HG03159 (cell line): ENCODE data around the gene RSPO3.
"Not testable (repeated sequence)": the region's sequence is repeated elsewhere in the genome, so short reads cannot be mapped to it uniquely, and the experiment has no call there.

ENCODE experiments used
- ATAC-seq: cut with Tn5 transposase; IDR thresholded peaks from one replicate; pipeline ENCODE4 v1.9.1; 2021; ENCODE audit warnings: mild to moderate bottlenecking, moderate library complexity; ENCODE audit not compliant: unreplicated experiment

RSPO3 gene

GRCh38 chr6:127199470-127199869 is 81.0 kb downstream of the RSPO3 start:
- no peak for ATAC-seq

DNA sequence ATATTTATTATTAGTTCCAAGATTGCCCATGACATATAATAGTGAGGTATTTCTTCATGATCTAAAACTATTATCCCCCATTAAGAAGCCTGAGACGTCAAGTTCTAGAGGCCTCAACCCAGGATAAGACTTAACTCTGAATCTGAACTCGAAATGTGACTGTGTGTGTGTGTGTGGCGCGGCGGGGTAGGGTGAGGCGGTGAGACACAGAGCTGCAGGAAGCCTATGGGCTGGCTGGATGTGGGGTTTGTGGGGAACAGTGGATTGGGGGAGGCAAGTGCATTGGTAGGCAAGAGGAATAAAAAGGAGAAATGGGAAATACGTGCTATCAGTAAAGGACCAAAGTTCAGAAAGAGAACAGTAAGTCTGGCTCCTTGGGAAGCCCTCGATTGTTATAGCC is 81.6 kb downstream of the RSPO3 start:
- ATAC-seq = no peak

DNA sequence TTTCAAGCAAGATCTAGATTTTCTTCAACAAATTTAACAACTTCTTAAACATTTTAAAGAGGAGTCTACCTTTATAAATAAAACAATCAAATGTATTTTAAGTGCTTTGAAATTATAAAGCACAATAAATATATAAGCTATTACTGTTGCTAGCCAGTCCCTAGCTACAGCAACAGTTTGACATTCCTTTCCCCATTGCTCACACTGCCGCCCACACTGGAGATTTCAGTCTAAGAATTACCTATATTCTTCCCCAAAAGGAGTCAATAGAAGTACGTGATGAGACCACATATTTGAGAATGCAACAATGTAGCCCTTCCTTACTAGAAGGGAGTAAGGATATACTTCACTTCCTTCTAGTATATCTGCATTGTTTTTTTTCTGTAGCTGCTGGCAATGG is 82.8 kb downstream of the RSPO3 start:
- ATAC-seq = no peak

DNA sequence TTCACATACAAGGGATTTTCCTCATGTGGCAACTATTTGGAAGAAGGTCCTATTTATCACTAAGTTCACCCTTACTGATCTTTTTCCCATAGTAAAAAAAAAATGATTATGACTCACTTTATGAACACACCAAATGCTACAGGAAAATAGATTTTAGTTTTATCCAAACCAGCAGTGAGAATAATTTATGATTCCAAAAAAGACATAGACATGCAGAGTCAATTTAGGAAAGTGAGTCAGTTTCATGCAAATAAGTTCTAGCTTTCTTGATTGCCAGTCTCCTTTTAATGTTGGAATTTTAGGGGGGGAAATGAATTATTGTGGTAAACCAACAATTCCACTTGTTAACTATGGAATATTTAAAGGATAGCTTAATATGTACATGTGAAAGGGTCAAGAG is 84.2 kb downstream of the RSPO3 start:
- no peak for ATAC-seq

DNA sequence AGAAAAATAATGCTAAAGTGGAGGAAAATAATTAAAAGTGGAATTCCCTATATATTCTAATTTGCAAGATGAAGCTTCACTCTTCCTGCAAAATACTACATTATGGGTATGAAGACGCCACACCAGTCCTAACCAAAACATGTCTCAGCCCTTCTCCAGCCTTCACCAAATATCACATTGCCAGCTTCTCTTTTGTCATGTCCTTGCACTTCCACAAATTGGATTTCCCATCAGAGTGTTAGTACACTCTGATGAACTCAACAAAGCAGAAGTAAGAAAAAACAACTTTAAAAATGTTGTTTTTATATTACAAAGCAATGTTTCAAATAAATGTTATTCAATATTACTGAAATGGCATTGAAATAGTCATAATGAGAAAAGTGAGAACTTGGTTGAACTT is 85.8 kb downstream of the RSPO3 start:
- ATAC-seq = no peak

GRCh38 chr6:127205036-127205435 is 86.6 kb downstream of the RSPO3 start:
- ATAC-seq = no peak

DNA sequence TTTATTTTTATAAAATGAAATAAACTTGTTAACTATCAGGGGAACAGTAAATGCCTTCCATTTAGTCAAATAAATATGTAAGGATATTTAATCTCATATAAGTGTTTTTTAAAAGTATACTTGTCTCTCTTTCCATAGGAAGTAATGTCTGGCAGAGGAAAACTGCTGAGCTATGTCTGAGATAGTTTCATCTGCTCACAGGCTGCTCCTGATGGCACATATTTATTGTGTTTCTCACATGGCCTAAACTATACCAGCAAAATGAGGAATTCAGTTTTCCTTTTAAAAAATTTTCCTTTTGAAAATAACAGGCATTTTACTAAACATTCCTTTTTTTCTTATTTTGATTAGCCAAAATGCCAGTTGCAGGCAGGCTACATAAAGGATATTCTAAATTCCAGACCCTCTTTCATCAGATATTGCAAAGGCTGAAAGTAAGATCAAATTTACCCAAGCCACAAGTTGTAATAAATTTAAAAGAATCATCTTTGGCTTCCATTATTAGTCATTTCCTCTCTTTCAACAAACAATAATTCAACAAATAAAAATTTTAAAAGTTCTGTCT is 88.1 kb downstream of the RSPO3 start:
- no peak for ATAC-seq

DNA sequence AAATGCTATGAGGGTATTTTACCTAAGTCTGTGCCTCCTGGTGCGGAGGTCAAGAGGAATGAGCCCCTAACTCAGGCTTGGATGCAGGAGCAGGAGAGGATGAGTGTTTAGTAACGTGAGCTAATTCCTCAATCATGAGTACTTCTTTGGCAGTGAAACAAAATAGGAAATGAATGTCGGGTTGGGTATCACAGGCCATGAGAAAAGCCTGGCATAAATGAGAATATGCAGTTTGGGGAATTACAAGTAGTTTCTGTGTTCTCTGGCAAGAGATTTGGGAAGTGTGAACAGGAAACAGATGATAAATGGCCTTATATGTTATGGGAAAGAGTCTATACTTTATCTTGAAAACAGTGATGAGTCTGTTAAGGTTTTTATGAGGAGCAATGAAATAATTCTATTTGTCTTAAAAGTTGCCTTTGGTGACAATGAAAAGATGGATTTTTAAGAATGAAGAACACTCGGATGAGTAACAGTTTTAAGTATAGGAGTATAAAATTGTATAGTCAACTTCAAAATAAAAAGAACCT is 89.2 kb downstream of the RSPO3 start:
- no peak for ATAC-seq

- ATAC-seq = no peak
Measured at GRCh38 chr6:127210725-127211124, 92.3 kb downstream of the RSPO3 start.

DNA sequence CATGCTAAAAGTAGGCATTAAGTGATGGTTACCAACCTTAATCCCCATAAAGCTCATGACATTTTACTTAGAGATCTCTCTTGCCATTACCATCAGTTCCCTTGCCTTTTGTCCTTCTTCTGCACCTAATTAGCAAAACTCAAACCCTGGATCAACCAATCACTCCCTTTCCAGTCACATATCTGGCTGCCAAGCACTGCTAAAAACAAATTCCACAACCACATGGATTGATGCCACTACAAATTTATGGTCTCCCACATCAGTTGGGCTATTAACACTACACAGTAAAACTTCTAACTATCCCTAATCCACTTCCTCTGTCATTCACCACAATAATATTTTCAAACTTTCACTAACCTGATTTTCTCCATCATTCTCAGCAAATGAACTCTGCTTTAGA is 93.9 kb downstream of the RSPO3 start:
- ATAC-seq = no peak

- ATAC-seq = not testable (repeated sequence)
Measured at GRCh38 chr6:127214032-127214431, 95.6 kb downstream of the RSPO3 start.

DNA sequence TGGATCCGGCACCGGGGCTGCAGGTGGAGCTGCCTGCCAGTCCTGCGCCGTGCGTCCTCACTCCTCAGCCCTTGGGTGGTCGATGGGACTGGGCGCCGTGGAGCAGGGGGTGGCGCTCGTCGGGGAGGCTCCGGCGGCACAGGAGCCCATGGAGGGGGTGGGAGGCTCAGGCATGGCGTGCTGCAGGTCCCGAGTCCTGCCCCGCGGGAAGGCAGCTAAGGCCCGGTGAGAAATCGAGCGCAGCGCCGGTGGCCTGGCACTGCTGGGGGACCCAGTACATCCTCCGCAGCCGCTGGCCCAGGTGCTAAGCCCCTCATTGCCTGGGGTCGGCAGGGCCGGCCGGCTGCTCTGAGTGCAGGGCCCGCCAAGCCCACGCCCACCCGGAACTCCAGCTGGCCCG is 96.1 kb downstream of the RSPO3 start:
- ATAC-seq = not testable (repeated sequence)

DNA sequence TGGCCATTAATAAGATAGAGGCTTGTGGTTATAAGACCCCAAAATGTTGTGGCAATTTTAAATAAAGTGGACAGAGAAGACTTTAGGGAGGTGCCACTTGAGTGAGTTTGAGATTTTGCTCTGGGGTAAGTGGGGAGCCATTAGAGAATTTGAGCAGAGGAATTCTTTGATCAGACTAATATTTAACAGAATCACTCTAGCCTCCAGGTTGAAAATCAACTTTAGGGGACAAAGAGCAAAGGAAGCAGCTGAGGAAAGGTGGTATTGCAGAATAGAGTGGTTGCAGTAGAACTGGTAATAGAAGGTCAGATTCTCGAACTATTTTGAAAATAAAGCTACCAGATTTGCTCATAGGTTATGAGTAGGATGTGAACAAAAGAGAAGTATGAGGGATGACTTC is 97.5 kb downstream of the RSPO3 start:
- no peak for ATAC-seq

DNA sequence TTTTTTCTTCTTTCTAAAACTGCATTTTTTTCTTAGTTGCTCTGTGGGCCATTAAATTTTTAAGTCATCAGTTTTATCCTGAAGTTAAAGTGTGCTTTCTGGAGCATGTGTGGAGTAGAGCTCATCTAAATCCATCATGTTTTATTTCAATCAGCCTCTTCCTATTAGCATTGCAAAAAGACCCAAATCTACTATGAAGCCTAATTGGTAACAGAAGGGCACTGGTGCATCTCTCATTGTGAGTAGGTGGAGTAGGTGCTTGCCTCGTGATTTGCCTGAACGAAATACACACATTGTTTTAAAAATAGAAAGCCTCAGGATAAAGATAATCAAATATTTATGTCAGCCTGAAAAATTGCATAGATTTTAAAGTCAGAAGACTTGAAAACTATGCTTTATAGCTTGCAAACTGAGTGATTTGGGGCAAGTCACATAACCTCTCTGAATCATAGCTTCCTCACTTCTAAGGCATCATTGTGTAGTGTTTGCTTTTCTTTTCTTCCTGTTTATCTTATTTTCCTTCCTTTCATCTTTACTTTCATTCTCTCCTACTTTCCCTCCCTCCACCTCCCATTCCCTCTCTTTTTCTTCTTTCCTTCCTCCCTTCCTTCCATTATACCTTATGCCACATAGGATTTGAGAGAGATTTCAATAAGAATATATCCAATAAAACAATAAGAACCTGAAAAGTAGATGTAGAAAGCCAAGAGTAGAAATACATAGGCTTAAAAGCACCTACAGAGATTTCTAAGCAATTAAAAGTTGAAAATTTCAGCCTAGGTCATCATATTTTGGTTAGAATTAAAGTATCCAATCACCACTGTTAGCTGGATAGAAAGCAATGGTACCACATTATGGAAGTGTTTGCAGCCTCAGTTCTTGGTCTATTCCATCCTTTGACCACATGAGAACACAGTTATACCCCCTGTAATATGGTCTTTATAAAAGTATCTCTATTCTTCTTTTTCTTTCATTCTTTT is 98.6 kb downstream of the RSPO3 start:
- no peak for ATAC-seq

GRCh38 chr6:127219869-127220268 is 101.4 kb downstream of the RSPO3 start:
- no peak for ATAC-seq

- no peak for ATAC-seq
Measured at GRCh38 chr6:127221201-127221600, 102.7 kb downstream of the RSPO3 start.

GRCh38 chr6:127222418-127222817 is 103.9 kb downstream of the RSPO3 start:
- no peak for ATAC-seq

GRCh38 chr6:127225497-127225896 is 107.0 kb downstream of the RSPO3 start:
- ATAC-seq = no peak

GRCh38 chr6:127233819-127234218 is 115.3 kb downstream of the RSPO3 start:
- not testable (repeated sequence) for ATAC-seq

DNA sequence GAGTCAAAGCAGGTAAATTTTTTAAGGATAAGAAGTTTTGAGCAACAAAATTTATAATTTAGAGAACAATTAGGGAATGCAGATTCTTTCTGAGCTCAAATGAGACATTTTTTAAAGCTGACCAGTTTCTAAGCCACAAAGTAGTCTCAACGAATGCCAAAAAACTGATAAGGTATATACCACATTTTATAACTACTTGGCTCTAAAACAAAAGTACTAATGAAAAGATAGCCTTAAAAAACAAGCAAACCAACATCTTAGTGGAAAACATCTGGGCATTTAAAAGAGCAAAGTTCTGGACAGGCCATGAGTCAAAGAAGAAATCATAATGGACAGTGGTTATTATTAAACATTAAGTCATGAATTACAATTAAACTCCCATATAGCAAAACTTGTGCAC is 125.0 kb downstream of the RSPO3 start:
- ATAC-seq = no peak
